Neural cell (in vitro differentiated cells): ENCODE measurements around the gene KCTD18. TPM values are rescaled to one million over a fixed set of nuclear protein-coding genes. Genes with fewer than 3 reads are reported as not detected.

ENCODE experiments used
- H2AFZ ChIP-seq: fragments of 200-600, 300-800 bp; sonication (generic), shearing (Covaris generic); 2 replicates; pipeline ENCODE4 v1.6.0; 2014; ENCODE audit warnings: low read depth, mild to moderate bottlenecking, antibody characterized with exemption, low read length, moderate library complexity
- H3F3A ChIP-seq: fragments of 200-600 bp; shearing (Covaris generic); 2 replicates; pipeline ENCODE4 v1.6.1; 2016; ENCODE audit warnings: mild to moderate bottlenecking, moderate library complexity, mixed read lengths, antibody characterized with exemption, low read length; ENCODE audit not compliant: insufficient read depth, poor library complexity, severe bottlenecking
- H3K27ac ChIP-seq: fragments of 200-600, 300-800 bp; sonication (generic), shearing (Covaris generic); 2 replicates; pipeline ENCODE4 v1.5.1; 2014; ENCODE audit warnings: mild to moderate bottlenecking, low read length, moderate library complexity
- H3K27me3 ChIP-seq: fragments of 300-800, 200-600 bp; sonication (generic), shearing (Covaris generic); 2 replicates; pipeline ENCODE4 v1.6.0; 2014; ENCODE audit warnings: mild to moderate bottlenecking, low read depth, low read length, moderate library complexity; ENCODE audit not compliant: insufficient read depth
- H3K36me3 ChIP-seq: fragments of 300-800, 200-600 bp; sonication (generic), shearing (Covaris generic); 2 replicates; pipeline ENCODE4 v1.5.1; 2014; ENCODE audit warnings: mild to moderate bottlenecking, antibody characterized with exemption, low read length, moderate library complexity; ENCODE audit not compliant: insufficient read depth
- H3K4me2 ChIP-seq: fragments of 300-800, 200-600 bp; sonication (generic), shearing (Covaris generic); 2 replicates; pipeline ENCODE4 v1.6.0; 2014; ENCODE audit warnings: mild to moderate bottlenecking, low read length
- H3K4me3 ChIP-seq: fragments of 300-800, 200-600 bp; sonication (generic), shearing (Covaris generic); 2 replicates; pipeline ENCODE4 v1.5.1; 2014; ENCODE audit warnings: mild to moderate bottlenecking, low read length, moderate library complexity
- H3K79me2 ChIP-seq: fragments of 200-600 bp; shearing (Covaris generic); replicated peaks from 2 replicates; pipeline ENCODE4 v1.6.0; 2014; ENCODE audit warnings: mild to moderate bottlenecking, low read length, moderate library complexity; ENCODE audit not compliant: insufficient read depth
- H3K9ac ChIP-seq: fragments of 300-800, 200-600 bp; sonication (generic), shearing (Covaris generic); 2 replicates; pipeline ENCODE4 v1.6.1; 2016; ENCODE audit warnings: mild to moderate bottlenecking, low read length, mixed read lengths
- H3K9me2 ChIP-seq: fragments of 200-600 bp; shearing (Covaris generic); 2 replicates; pipeline ENCODE4 v1.6.1; 2016; ENCODE audit warnings: mild to moderate bottlenecking, low read length, mixed read lengths; ENCODE audit not compliant: insufficient read depth
- H3K9me3 ChIP-seq: fragments of 200-600, 300-800 bp; sonication (generic), shearing (Covaris generic); 2 replicates; pipeline ENCODE4 v1.6.1; 2016; ENCODE audit warnings: mild to moderate bottlenecking, mixed run types, low read length, moderate library complexity, mixed read lengths
- H4K20me1 ChIP-seq: fragments of 200-600 bp; shearing (Covaris generic); 2 replicates; pipeline ENCODE4 v1.6.1; 2016; ENCODE audit warnings: mild to moderate bottlenecking, mixed run types; ENCODE audit not compliant: insufficient read depth
- CTCF ChIP-seq: fragments of 450-650 bp; IDR thresholded peaks from 2 replicates; pipeline ENCODE4 v1.5.1; 2014; ENCODE audit warnings: antibody characterized with exemption, mild to moderate bottlenecking, moderate library complexity; ENCODE audit not compliant: poor library complexity, severe bottlenecking
- EP300 ChIP-seq: fragments of 450-650 bp; conservative IDR thresholded peaks from 2 replicates; pipeline ENCODE4 v1.6.1; 2014; ENCODE audit warnings: antibody characterized with exemption, mild to moderate bottlenecking, moderate library complexity; ENCODE audit not compliant: poor library complexity, severe bottlenecking
- EZH2 ChIP-seq: fragments of 200-600, 300-800 bp; shearing (Covaris generic), sonication (generic); IDR thresholded peaks from 2 replicates; pipeline ENCODE4 v1.6.1; 2014; ENCODE audit warnings: antibody characterized with exemption, low read length, borderline replicate concordance, mild to moderate bottlenecking; ENCODE audit not compliant: insufficient read depth, poor library complexity, severe bottlenecking
- MXI1 ChIP-seq: fragments of 450-650 bp; conservative IDR thresholded peaks from 2 replicates; pipeline ENCODE4 v1.6.1; 2014; ENCODE audit warnings: antibody characterized with exemption, mild to moderate bottlenecking; ENCODE audit not compliant: poor library complexity, severe bottlenecking
- POLR2AphosphoS5 ChIP-seq: IDR thresholded peaks from 2 replicates; pipeline ENCODE4 v1.6.1; 2012
- RAD21 ChIP-seq: fragments of 450-650 bp; conservative IDR thresholded peaks from 2 replicates; pipeline ENCODE4 v1.6.1; 2014; ENCODE audit warnings: antibody characterized with exemption, mild to moderate bottlenecking, moderate library complexity
- REST ChIP-seq: IDR thresholded peaks from 2 replicates; pipeline ENCODE4 v1.6.1; 2012; ENCODE audit warnings: borderline replicate concordance
- SMC3 ChIP-seq: fragments of 450-650 bp; conservative IDR thresholded peaks from 2 replicates; pipeline ENCODE4 v1.6.1; 2014; ENCODE audit warnings: antibody characterized with exemption, mild to moderate bottlenecking, moderate library complexity; ENCODE audit not compliant: poor library complexity
- TAF1 ChIP-seq: IDR thresholded peaks from 2 replicates; pipeline ENCODE4 v1.6.1; 2012; ENCODE audit warnings: low read depth
- polyA plus RNA-seq: library from polyadenylated mRNA; depleted of rRNA; stranded (reverse); fragments of >200 nt; gene quantifications from 2 replicates; pipeline ENCODE4 v1.2.3, GENCODE V29; 2014

The KCTD18 gene
- polyA plus RNA-seq, 1 donor from 2014 or later, result 17.0 TPM

GRCh38 chr2:200451511-200451910, 58.4 kb downstream of the KCTD18 start:
- H3K27me3 ChIP-seq, result no peaks in the 10 kb centered on the region
- no peaks in the 10 kb centered on the region for H4K20me1 ChIP-seq
- no peak overlapping the region for H2AFZ ChIP-seq
- no peak overlapping the region for H3K9ac ChIP-seq
- H3K9me2 ChIP-seq, result no peaks in the 10 kb centered on the region
- no peak overlapping the region for H3K4me2 ChIP-seq
- H3K27ac ChIP-seq, result no peak overlapping the region
- no peaks in the 10 kb centered on the region for H3K79me2 ChIP-seq
- H3K36me3 ChIP-seq, result no peaks in the 10 kb centered on the region
- no peak for TF ChIP-seq MXI1
- TF ChIP-seq RAD21, result no peak
- H3K4me3 ChIP-seq, result no peak overlapping the region
- H3F3A ChIP-seq, result no peaks in the 10 kb centered on the region
- H3K9me3 ChIP-seq, result no peaks in the 10 kb centered on the region

- H3K79me2 ChIP-seq, result no peaks in the 10 kb centered on the region
- no peaks in the 10 kb centered on the region for H3F3A ChIP-seq
- no peaks in the 10 kb centered on the region for H3K9me2 ChIP-seq
- no peak for TF ChIP-seq MXI1
- TF ChIP-seq EZH2, result no peak
- TF ChIP-seq EP300, result no peak
- no peaks in the 10 kb centered on the region for H4K20me1 ChIP-seq
- no peak overlapping the region for H3K4me2 ChIP-seq
- no peak overlapping the region for H3K4me3 ChIP-seq
- H3K27ac ChIP-seq, result no peak overlapping the region
- no peaks in the 10 kb centered on the region for H3K9me3 ChIP-seq
- no peaks in the 10 kb centered on the region for H3K36me3 ChIP-seq
- H3K9ac ChIP-seq, result no peak overlapping the region
- no peak overlapping the region for H2AFZ ChIP-seq
- H3K27me3 ChIP-seq, result no peaks in the 10 kb centered on the region
Measured at GRCh38 chr2:200450288-200450687, 59.6 kb downstream of the KCTD18 start.

GRCh38 chr2:200449149-200449548, 60.7 kb downstream of the KCTD18 start:
- no peaks in the 10 kb centered on the region for H4K20me1 ChIP-seq

More at GRCh38 chr2:200449149-200449548, 60.7 kb downstream of the KCTD18 start:
- TF ChIP-seq POLR2AphosphoS5 (no peak), TAF1 (no peak), EZH2 (no peak), CTCF (no peak), SMC3 (no peak), RAD21 (no peak), MXI1 (no peak), REST (no peak), EP300 (no peak)
- H3K36me3 ChIP-seq, result no peaks in the 10 kb centered on the region
- no peaks in the 10 kb centered on the region for H3K27me3 ChIP-seq
- H3K9me3 ChIP-seq, result no peaks in the 10 kb centered on the region
- H3K9ac ChIP-seq, result no peak overlapping the region
- H2AFZ ChIP-seq, result no peak overlapping the region
- no peaks in the 10 kb centered on the region for H3K79me2 ChIP-seq
- no peak overlapping the region for H3K4me2 ChIP-seq
- H3F3A ChIP-seq, result no peaks in the 10 kb centered on the region
- no peak overlapping the region for H3K4me3 ChIP-seq
- no peaks in the 10 kb centered on the region for H3K9me2 ChIP-seq
- H3K27ac ChIP-seq, result no peak overlapping the region
